Islet precursor cell (in vitro differentiated cells): Measurements from ENCODE around the gene FGF10.

Experiments used
- DNase-seq: peaks from one replicate; pipeline ENCODE4 v3.0.0-alpha.2; 2018

The FGF10 gene

GRCh38 chr5:44389090-44389822 is at the start of gene FGF10:
Gene FGF10 (minus strand): TSS chr5:44389420. CDS start chr5:44388682, 738 bp downstream.
- peak; percentile 77 for DNase-seq

- DNase-seq = no peak
Measured at GRCh38 chr5:44426944-44427343, 37.7 kb upstream of the FGF10 start.

DNA sequence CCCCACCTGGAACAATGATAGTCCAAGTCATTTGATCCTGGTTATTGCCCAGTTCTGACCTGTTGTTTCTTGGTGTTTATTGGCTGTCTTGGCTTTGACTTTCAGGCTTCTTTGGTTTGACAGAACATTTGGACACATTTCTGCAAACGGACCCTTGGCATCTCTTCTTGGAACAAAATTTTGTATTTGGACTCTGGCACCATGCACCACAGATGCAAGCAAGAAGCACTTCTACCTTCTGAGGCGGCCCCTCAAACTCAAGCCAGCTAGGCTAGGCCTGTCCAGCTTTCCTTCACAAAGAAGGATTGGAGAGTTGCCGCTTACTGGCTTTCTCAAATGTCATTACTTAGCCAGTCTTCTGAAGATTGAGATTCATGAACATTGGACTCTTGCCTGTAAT is 23.1 kb upstream of the FGF10 start:
- DNase-seq = no peak

DNA sequence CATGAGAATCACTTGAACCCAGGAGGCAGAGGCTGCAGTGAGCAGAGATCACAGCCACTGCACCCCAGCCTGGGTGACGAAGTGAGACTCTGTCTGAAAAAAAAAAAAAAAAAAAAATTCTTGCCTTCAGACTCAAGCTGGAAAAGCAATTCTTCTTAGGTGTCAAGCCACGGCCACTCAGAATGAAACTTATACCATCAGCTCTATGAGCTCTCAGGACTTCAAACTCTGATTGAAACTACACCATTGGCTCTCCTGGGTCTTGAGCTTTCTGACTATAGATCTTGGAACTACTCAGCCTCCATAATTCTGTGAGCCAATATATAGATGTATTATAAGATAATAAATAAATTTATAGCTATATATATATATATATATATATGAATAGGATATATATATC is 12.9 kb upstream of the FGF10 start:
- DNase-seq = no peak

DNA sequence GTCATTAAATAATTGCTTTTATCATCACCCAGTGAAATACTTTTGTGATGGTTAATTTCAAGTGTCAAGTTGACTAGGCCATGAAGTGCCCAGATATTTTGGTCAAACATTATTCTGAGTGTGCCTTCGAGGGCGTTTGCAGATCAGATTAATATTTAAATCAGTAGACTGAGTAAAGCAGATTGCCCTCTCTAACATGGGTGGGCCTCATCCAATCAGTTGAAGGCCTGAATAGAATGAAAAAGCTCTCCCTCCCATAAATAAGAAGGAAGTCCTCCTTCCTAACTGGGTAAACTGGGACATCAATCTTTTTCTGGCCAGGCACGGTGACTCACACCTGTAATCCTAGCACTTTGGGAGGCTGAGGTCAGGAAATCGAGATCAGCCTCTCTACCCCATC is 12.4 kb upstream of the FGF10 start:
- DNase-seq = no peak

GRCh38 chr5:44398382-44398781 is 9.2 kb upstream of the FGF10 start:
- DNase-seq = no peak

- no peak for DNase-seq
Measured at GRCh38 chr5:44396312-44396711, 7.1 kb upstream of the FGF10 start.

DNA sequence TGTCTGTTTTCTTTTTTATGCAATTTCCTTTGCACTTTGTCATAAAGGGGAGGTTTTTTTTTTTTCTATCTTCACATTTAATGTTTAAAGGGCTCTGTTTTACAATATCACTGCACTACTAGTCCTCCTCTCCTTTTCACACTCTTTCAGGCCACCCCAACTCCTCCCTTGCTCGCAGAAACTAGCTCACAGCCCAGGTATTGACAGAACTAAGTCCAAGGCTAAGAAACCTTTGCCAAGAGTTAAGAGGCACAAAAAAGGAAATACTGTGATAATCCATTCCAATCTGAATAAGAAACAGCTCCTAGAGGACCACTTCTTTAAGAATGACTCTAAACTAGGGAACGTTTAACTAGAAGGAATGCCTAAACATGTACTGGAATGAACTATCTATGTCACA is 1.1 kb upstream of the FGF10 start:
- no peak for DNase-seq

DNA sequence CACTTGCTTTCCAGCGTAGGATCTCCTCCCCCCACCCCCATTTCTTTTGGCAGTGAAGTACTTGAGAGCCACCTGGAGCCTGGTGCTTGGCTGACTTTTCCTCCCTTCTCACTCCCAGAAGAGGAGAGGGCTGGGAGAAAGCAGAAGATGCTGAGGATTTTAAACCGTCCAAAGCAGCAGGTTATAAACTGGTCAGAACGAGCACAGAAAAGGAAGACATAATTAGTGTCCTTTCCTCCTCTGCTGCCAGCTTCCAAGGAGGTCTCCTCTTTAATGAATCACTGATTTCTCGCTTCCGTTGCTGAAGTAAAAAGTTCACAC is 563 bp upstream of the FGF10 start:
- DNase-seq = no peak

- DNase-seq = peak; percentile 75
Measured at GRCh38 chr5:44388321-44389089, 715 bp downstream of the FGF10 start.

DNA sequence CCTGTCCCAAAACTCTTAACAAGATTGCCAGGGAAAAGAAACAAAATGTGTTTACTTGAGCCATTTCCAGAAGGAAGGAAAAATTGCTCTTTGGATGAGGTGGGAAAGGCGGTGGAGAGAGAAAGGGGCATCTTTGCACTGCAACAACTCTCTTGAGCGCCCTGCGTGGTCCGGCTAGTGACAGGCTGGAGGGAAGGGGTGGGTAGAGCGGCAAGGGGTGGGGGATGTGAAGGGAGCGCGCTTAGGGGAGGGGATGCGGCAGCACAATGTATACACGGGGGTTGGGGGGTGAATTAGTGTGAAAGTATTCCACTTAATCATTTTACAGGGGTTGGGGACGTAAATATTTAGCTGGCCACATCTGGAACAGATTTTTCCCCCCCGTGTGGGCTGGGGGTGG is 1.3 kb downstream of the FGF10 start:
- DNase-seq = no peak

- no peak for DNase-seq
Measured at GRCh38 chr5:44387406-44387805, 1.8 kb downstream of the FGF10 start.

DNA sequence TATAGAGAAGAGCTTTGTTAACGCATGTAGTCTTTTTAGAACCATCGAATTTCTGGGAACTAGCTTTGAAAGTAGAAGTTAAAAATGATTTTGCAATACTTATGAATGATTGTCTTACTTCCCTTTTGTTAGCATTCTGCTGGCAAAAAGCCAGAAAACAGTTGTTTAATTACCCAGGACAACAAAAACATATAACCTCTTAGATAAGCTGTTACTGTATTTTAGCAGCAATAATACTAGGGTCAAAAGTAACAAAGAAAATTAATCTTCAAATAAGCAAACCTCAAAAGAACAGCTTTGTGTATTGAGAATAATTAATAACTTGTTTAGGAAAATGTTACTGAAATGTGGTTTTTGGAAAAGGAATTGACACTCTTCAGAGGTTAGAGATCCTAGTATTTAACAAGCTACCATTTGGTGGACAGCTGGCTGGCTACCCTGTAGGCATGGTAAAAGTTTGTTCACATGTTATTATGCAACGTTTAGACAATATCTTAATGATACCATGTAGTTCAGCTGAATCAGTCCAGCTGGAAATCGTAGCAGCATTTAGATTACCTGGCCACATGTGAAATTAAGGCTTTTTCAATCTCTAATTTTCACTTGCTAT is 3.8 kb downstream of the FGF10 start:
- no peak for DNase-seq

DNA sequence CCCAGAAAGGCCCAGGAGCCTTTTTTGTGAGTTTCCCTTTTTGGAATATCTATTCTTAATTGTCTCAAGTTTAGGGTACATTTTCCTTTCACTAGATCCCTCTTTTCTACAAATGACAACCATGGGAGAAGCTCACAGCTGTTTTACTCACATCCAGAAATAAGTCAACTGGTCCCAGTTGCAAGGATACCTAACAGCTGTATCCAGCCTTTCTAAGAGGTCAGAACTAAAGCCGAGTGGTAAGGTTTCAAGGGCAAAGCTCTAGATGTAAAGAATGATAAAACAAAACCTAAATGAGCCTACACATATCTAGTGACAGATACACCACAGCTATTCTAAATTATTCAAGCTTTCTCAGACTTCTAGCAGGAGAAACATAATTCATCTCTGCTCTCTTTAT is 4.4 kb downstream of the FGF10 start:
- DNase-seq = no peak

- no peak for DNase-seq
Measured at GRCh38 chr5:44382894-44383293, 6.3 kb downstream of the FGF10 start.

DNA sequence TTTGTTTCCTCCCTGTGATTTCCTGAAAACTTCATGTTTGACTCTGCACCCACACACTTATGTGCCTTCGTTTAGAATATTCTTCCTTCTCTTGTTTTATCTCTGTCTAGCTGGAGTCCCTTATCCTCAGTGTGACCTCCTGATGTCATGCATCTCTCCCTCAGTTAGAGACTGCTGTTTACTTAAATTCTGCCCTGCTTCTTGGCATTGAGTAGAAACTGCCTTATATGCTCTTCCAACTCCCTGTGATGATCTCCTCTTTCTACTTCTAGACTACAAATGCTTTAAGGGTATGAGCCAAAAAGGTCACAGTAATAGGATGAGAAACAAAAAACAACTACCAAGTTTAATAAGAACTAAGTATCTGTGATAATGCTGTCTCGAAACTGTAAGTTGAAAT is 12.2 kb downstream of the FGF10 start:
- no peak for DNase-seq

- DNase-seq = no peak
Measured at GRCh38 chr5:44372028-44372427, 17.2 kb downstream of the FGF10 start.

DNA sequence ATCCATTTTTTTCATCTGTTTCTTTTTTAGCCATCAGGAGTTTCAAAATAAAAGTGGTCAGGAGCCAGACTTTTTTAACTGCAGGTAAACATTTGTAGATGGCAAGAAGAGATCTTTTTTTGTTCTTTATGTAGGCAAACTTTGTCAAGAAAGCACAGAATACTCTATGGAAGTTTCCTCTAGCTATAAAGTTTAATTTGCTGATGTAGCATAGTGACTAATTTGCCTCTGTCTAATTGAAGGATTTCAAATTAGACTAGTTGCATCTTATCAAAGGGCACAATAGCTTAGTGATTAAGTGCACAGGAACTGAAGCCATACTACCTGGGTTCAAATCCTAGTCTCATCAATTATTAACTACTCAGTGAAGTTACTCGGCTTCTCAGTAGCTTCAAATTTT is 22.0 kb downstream of the FGF10 start:
- no peak for DNase-seq

DNA sequence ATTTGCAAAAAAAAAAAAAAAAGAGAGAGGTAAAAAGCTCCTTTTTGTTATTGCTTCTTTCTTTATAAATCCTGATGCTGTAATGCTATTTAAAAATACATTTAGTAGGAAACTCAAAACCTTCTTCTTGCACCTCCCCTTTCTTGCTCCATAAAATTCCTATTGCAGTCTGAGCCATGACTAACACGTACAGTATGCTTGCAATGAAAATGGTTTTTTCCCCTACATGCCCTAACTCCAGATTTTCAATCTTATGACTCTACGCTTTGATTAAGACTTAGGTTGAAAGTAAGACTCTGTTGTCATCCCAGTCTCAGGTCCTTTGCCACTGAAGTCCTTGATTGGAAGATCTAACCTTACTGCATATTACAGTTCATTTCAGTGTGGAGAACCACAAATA is 23.9 kb downstream of the FGF10 start:
- DNase-seq = no peak

DNA sequence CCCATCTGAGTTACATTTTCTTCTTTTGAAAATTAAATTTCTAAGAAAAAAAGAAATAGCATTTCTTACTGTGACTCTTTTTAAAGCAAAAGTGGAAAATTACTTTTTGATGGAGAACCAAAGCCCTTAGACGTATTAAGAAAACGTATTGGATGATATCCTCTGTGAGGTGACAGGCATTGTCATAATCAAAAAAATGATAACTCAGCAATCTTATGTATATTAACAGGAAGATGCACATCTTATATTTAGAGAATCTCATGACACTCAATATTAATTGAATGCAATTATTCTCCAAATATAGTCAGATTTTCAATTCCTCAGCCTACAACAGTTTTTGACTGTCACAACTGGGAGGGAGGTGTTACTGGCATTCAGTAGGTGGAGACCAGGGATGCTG is 25.1 kb downstream of the FGF10 start:
- no peak for DNase-seq

DNA sequence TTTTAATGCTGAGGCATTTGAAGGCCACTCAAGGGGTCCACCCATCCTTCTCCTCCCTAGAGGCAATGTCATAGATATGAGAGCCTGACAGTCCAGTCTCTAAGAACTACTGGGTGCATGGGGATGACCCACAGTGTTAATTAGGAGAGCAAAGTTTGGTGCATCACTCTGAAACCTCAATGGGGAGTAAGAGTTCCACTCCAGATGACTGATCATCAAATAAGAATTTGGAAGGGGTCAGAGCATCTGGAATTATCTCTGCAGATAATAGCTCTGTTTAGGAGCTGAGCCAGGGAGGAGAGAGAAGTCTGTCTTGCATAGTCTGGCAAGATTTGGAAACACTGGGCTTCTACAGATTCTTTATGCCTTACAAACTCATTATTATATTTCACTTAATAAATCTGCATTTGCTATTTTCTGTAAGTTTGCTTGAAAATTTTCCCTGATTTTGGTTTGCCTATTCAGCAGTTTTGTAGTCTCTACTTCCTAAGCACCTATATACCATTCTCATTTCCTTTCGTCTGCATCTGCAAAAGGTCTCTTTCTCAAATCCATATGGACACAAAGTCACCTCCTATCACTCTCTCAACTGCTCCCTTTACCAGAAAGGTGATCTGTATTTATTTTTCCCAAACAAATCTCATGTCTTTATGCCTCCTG is 27.7 kb downstream of the FGF10 start:
- DNase-seq = no peak

DNA sequence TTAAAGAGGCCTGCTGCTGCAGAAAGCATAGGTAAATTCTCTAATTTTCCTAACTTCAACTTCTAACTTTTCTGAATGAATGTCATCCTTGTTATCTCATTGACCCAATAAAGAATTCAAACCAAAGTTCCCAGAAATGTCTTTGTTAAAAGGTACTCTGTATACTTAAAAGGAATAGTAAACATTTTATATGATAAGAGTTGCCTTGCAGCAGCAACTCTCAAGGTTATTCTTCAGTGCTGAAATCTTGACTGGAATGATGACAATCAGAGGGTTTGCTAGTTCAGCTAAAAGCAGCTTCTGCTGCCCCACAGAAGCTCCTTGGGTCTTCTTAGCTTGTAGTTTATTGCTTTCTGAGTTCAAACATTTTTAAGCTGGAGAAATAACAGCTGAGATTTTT is 28.3 kb downstream of the FGF10 start:
- DNase-seq = no peak

GRCh38 chr5:44358421-44358820 is 30.8 kb downstream of the FGF10 start:
- DNase-seq = no peak

GRCh38 chr5:44356231-44356630 is 33.0 kb downstream of the FGF10 start:
- no peak for DNase-seq
